Caco-2 (cell line): ENCODE data around the gene NSUN2. TPM values are rescaled to one million over a fixed set of nuclear protein-coding genes. Genes with fewer than 3 reads are reported as not detected.

Experiments
- BruUV-seq: library from RNA; stranded (reverse); fragments of 400-500 nt; replicated peaks from 2 replicates; lab custom pipeline; 2021; lab: Mats Ljungman, UMichigan
- CTCF ChIA-PET: fragments of 300-600 bp; sonication (Branson Sonifier 250); formaldehyde crosslinking; loops from one replicate; lab custom pipeline; 2022; ENCODE audit warnings: antibody characterized with exemption; lab: Charles Lee
- POLR2A ChIA-PET: fragments of 300-600 bp; sonication (Branson Sonifier 250); formaldehyde crosslinking; loops from one replicate; lab custom pipeline; 2022; ENCODE audit warnings: antibody characterized with exemption; lab: Charles Lee
- DNase-seq, 2 experiments: peaks; one replicate each; pipeline versions ENCODE4 v3.0.0 to v3.0.0-alpha.2; 2020 to 2022
- H3K27me3 ChIP-seq: replicated peaks from 2 replicates; pipeline ENCODE4 v1.6.0; 2011; ENCODE audit warnings: low read length; ENCODE audit not compliant: control insufficient read depth, insufficient read depth
- H3K36me3 ChIP-seq: 2 replicates; pipeline ENCODE4 v1.5.1; 2011; ENCODE audit warnings: low read length; ENCODE audit not compliant: control insufficient read depth, insufficient read depth
- H3K4me1 ChIP-seq: fragments of 250-450 bp; sonication (Bioruptor Pico); 2 replicates; pipeline ENCODE4 v1.5.1; 2020; ENCODE audit warnings: mild to moderate bottlenecking
- H3K4me3 ChIP-seq: 2 replicates; pipeline ENCODE4 v1.5.1; 2011; ENCODE audit warnings: low read depth, mild to moderate bottlenecking, control low read depth, low read length
- H3K9me3 ChIP-seq: fragments of 250-450 bp; sonication (Bioruptor Pico); 2 replicates; pipeline ENCODE4 v1.5.1; 2020; ENCODE audit warnings: mild to moderate bottlenecking, moderate library complexity
- H3K27ac Mint-ChIP-seq: one replicate; pipeline ENCODE4 v1.8.0; 2022; ENCODE audit warnings: mixed read lengths; ENCODE audit not compliant: unreplicated experiment
- H3K27me3 Mint-ChIP-seq: one replicate; pipeline ENCODE4 v1.8.0; 2022; ENCODE audit warnings: mixed read lengths; ENCODE audit not compliant: insufficient read depth, unreplicated experiment
- H3K36me3 Mint-ChIP-seq: one replicate; pipeline ENCODE4 v1.8.0; 2022; ENCODE audit warnings: mild to moderate bottlenecking, mixed read lengths; ENCODE audit not compliant: insufficient read depth, unreplicated experiment
- H3K4me1 Mint-ChIP-seq: one replicate; pipeline ENCODE4 v1.8.0; 2022; ENCODE audit warnings: low read depth, mixed read lengths; ENCODE audit not compliant: unreplicated experiment
- H3K4me3 Mint-ChIP-seq: one replicate; pipeline ENCODE4 v1.8.0; 2022; ENCODE audit warnings: mild to moderate bottlenecking, moderate library complexity, mixed read lengths; ENCODE audit not compliant: unreplicated experiment
- H3K9me3 Mint-ChIP-seq: one replicate; pipeline ENCODE4 v1.8.0; 2022; ENCODE audit warnings: mixed read lengths; ENCODE audit not compliant: unreplicated experiment
- CTCF ChIP-seq, 2 experiments: fragments of 200-600 bp in 1 of 2; IDR thresholded peaks; 1 replicate in 1 of 2; 2 replicates in 1 of 2; pipeline versions ENCODE4 v1.5.1 to v1.8.0; 2011 to 2022; ENCODE audit warnings: antibody characterized with exemption in 1 of 2, control low read depth in 1 of 2, inconsistent platforms in 1 of 2, low read depth in 1 of 2, low read length in 1 of 2, mild to moderate bottlenecking in 1 of 2, moderate library complexity in 1 of 2; ENCODE audit not compliant: insufficient read depth in 1 of 2, severe bottlenecking in 1 of 2, unreplicated experiment in 1 of 2
- intact Hi-C: fragments of 100-400 bp; cut with micrococcal nuclease; formaldehyde crosslinking; loops from one replicate; pipeline ENCODE4 v1.10.0; 2022; ENCODE audit not compliant: unreplicated experiment
- total RNA-seq: library from RNA; stranded (reverse); gene quantifications from 2 replicates; pipeline ENCODE4 v1.2.3, GENCODE V29; 2022

NSUN2 gene
- total RNA-seq, 1 experiment from 2014 or later: 93.8 TPM

GRCh38 chr5:6554812-6555211 is 78.0 kb downstream of the NSUN2 start:
- no peak for TF ChIP-seq CTCF (IDR thresholded peaks at IDR 0.05; ENCODE audit: insufficient read depth in 1 of 2, low read depth in 1 of 2, low read length in 1 of 2, severe bottlenecking in 1 of 2, unreplicated experiment in 1 of 2)
- BruUV-seq: no TSS peak
- H3K4me1 Mint-ChIP-seq: no peaks in the 10 kb centered on the region
- H3K4me3 ChIP-seq: no peak overlapping the region
- no peaks in the 10 kb centered on the region for H3K4me1 ChIP-seq
- H3K27me3 ChIP-seq: no peaks in the 10 kb centered on the region
- H3K4me3 Mint-ChIP-seq: no peak overlapping the region
- intact Hi-C loops: no loop called here
- DNase-seq: no peak
- no peaks in the 10 kb centered on the region for H3K9me3 Mint-ChIP-seq
- H3K36me3 Mint-ChIP-seq: no peaks in the 10 kb centered on the region
- CTCF ChIA-PET: no interaction called here
- peaks cover 5% of the 10 kb centered on the region; the same call in 1 of the 2 replicates for H3K9me3 ChIP-seq
- peaks cover 28% of the 10 kb centered on the region for H3K27me3 Mint-ChIP-seq
- no peaks in the 10 kb centered on the region for H3K36me3 ChIP-seq
- POLR2A ChIA-PET: no interaction called here
- no peak overlapping the region for H3K27ac Mint-ChIP-seq

DNA sequence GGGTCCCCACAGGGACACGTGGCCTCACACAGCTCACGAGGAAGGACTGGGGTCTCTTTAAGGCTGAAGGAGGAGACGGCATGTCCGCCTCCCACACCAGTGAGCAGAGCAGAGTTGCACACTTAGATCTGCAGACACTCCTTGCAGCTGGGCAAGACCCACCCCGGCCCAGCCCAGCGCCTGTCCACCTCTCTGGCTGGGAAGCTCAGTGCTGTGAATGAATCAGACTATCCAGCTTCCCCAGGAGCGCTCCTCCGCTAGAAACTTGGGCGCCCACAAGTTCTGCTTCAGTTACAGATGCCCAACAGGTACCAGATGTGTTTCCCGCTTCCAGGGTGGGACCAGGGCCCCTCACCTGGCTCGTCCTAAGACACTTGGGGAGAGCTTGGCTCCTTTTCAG is 78.9 kb downstream of the NSUN2 start:
- no peaks in the 10 kb centered on the region for H3K4me1 ChIP-seq
- no peaks in the 10 kb centered on the region for H3K27me3 ChIP-seq
- no peaks in the 10 kb centered on the region for H3K36me3 ChIP-seq
- Mint-ChIP-seq H3K36me3 (no peaks in the 10 kb centered on the region), H3K27ac (no peak overlapping the region), H3K4me1 (no peaks in the 10 kb centered on the region), H3K9me3 (no peaks in the 10 kb centered on the region), H3K27me3 (peaks cover 28% of the 10 kb centered on the region), H3K4me3 (no peak overlapping the region)
- CTCF ChIA-PET: no interaction called here
- H3K9me3 ChIP-seq: peaks cover 5% of the 10 kb centered on the region; the same call in 1 of the 2 replicates
- no peak for DNase-seq
- intact Hi-C loops: no loop called here
- no peak overlapping the region for H3K4me3 ChIP-seq
- BruUV-seq: no TSS peak
- TF ChIP-seq CTCF (IDR thresholded peaks at IDR 0.05; ENCODE audit: insufficient read depth in 1 of 2, low read depth in 1 of 2, low read length in 1 of 2, severe bottlenecking in 1 of 2, unreplicated experiment in 1 of 2): no peak
- POLR2A ChIA-PET: no interaction called here

- H3K36me3 ChIP-seq: no peaks in the 10 kb centered on the region
- H3K4me1 Mint-ChIP-seq: no peaks in the 10 kb centered on the region
- peaks cover 32% of the 10 kb centered on the region for H3K27me3 Mint-ChIP-seq
- no peaks in the 10 kb centered on the region for H3K36me3 Mint-ChIP-seq
- no TSS peak for BruUV-seq
- H3K9me3 ChIP-seq: no peaks in the 10 kb centered on the region
- no peaks in the 10 kb centered on the region for H3K27me3 ChIP-seq
- ChIA-PET CTCF (no interaction called here), POLR2A (no interaction called here)
- no peak for DNase-seq
- no peak overlapping the region for H3K27ac Mint-ChIP-seq
- no peak for TF ChIP-seq CTCF (IDR thresholded peaks at IDR 0.05; ENCODE audit: insufficient read depth in 1 of 2, low read depth in 1 of 2, low read length in 1 of 2, severe bottlenecking in 1 of 2, unreplicated experiment in 1 of 2)
- H3K9me3 Mint-ChIP-seq: no peaks in the 10 kb centered on the region
- H3K4me3 ChIP-seq: no peak overlapping the region
- intact Hi-C loops: no loop called here
- no peaks in the 10 kb centered on the region for H3K4me1 ChIP-seq
- H3K4me3 Mint-ChIP-seq: no peak overlapping the region
Observed at GRCh38 chr5:6552612-6553011, 80.2 kb downstream of the NSUN2 start.
